ENCODE data around the gene ELMOD3. TPM values are rescaled to one million over a fixed set of nuclear protein-coding genes. Genes with fewer than 3 reads are reported as not detected.

ELMOD3 gene
- total RNA-seq, 1 donor from 2014 or later: 13.2 TPM

DNA sequence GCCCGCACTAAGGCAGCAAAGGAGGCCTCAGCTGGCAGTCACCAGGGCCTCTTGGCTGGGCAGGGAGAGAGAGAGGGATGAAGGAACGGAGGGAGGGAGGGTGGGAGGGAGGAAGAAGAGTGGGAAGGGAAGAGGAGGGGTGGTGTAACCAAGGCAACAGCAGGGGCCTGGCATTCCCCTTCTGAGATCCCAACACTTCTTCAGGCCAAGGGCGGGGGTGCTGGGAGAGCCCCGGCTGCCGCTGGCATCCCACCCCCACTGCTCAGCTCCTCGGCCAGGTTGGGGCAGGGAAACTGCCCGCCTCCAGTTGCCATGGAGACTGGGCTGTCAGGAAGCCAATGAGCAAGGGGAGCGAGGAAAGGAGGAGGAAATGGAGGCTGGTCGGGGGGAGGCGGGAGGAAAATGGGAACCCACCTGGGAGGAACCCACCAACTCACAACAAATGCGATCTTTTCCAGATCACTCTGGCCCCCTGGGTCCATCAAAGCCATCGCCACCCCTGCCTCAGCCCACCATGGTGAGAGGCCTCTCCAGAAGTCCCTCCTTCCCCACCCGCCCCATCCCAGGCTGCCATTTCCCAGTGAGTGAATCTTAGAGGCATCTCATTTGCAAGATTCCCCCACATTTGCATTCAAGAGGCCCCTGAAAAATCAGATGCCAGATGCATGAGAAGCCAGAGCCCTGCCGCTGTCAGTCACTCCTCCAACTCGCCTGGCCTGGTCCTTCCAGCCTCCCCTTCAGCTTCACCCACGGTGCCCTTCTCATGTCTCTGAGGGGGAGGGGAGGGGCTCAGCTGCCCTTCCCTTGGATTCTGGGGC, 76.4 kb downstream of the ELMOD3 start:
- no peaks in the 10 kb centered on the region for H3K36me3 ChIP-seq (ENCODE audit: control insufficient read depth, insufficient read depth, low read length)
- H3K4me3 ChIP-seq (ENCODE audit: low read depth, low read length): no peak overlapping the region
- TF ChIP-seq, protein P1, sequence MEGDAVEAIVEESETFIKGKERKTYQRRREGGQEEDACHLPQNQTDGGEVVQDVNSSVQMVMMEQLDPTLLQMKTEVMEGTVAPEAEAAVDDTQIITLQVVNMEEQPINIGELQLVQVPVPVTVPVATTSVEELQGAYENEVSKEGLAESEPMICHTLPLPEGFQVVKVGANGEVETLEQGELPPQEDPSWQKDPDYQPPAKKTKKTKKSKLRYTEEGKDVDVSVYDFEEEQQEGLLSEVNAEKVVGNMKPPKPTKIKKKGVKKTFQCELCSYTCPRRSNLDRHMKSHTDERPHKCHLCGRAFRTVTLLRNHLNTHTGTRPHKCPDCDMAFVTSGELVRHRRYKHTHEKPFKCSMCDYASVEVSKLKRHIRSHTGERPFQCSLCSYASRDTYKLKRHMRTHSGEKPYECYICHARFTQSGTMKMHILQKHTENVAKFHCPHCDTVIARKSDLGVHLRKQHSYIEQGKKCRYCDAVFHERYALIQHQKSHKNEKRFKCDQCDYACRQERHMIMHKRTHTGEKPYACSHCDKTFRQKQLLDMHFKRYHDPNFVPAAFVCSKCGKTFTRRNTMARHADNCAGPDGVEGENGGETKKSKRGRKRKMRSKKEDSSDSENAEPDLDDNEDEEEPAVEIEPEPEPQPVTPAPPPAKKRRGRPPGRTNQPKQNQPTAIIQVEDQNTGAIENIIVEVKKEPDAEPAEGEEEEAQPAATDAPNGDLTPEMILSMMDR (IDR thresholded peaks at IDR 0.05; ENCODE audit: insufficient read depth, low read length, severe bottlenecking): no peak
- H3K27me3 ChIP-seq (ENCODE audit: control insufficient read depth, insufficient read depth, low read length): no peaks in the 10 kb centered on the region
- FAIRE-seq (no peak), DNase-seq (ENCODE audit: low read depth) (no peak)

GRCh38 chr2:85431570-85432205, 77.1 kb downstream of the ELMOD3 start:
- FAIRE-seq: no peak
- DNase-seq (ENCODE audit: low read depth): no peak

GRCh38 chr2:85433511-85434089, 79.0 kb downstream of the ELMOD3 start:
- TF ChIP-seq, protein P1 (IDR thresholded peaks at IDR 0.05; ENCODE audit: insufficient read depth, low read length, severe bottlenecking): no peak
- Histone ChIP-seq H3K4me3 (ENCODE audit: low read depth, low read length) (no peak overlapping the region), H3K27me3 (ENCODE audit: control insufficient read depth, insufficient read depth, low read length) (no peaks in the 10 kb centered on the region), H3K36me3 (ENCODE audit: control insufficient read depth, insufficient read depth, low read length) (no peaks in the 10 kb centered on the region)
- peak; percentile 78 for DNase-seq (ENCODE audit: low read depth)
- peak; percentile 91 for FAIRE-seq

More at GRCh38 chr2:85431570-85432205, 77.1 kb downstream of the ELMOD3 start:
- TF ChIP-seq, protein P1 (IDR thresholded peaks at IDR 0.05; ENCODE audit: insufficient read depth, low read length, severe bottlenecking): no peak
- Histone ChIP-seq H3K36me3 (ENCODE audit: control insufficient read depth, insufficient read depth, low read length) (no peaks in the 10 kb centered on the region), H3K4me3 (ENCODE audit: low read depth, low read length) (no peak overlapping the region), H3K27me3 (ENCODE audit: control insufficient read depth, insufficient read depth, low read length) (no peaks in the 10 kb centered on the region)

- no peak for FAIRE-seq
- H3K27me3 ChIP-seq (ENCODE audit: control insufficient read depth, insufficient read depth, low read length): no peaks in the 10 kb centered on the region
- H3K4me3 ChIP-seq (ENCODE audit: low read depth, low read length): no peak overlapping the region
These were observed 80.1 kb downstream of the ELMOD3 start for GRCh38 chr2:85434696-85435095.

GRCh38 chr2:85435220-85435958, 80.8 kb downstream of the ELMOD3 start:
- H3K4me3 ChIP-seq (ENCODE audit: low read depth, low read length): no peak overlapping the region
- no peak for DNase-seq (ENCODE audit: low read depth)
- FAIRE-seq: no peak

More at GRCh38 chr2:85434696-85435095, 80.1 kb downstream of the ELMOD3 start:
- H3K36me3 ChIP-seq (ENCODE audit: control insufficient read depth, insufficient read depth, low read length): no peaks in the 10 kb centered on the region
- TF ChIP-seq, protein P1 (IDR thresholded peaks at IDR 0.05; ENCODE audit: insufficient read depth, low read length, severe bottlenecking): no peak
- DNase-seq (ENCODE audit: low read depth): no peak

More at GRCh38 chr2:85435220-85435958, 80.8 kb downstream of the ELMOD3 start:
- TF ChIP-seq, protein P1 (IDR thresholded peaks at IDR 0.05; ENCODE audit: insufficient read depth, low read length, severe bottlenecking): no peak
- Histone ChIP-seq H3K27me3 (ENCODE audit: control insufficient read depth, insufficient read depth, low read length) (no peaks in the 10 kb centered on the region), H3K36me3 (ENCODE audit: control insufficient read depth, insufficient read depth, low read length) (no peaks in the 10 kb centered on the region)
